HEK293T (cell line): Measurements from ENCODE around the gene TRIM10.

Source experiments
- BHLHE40 ChIP-seq: fragments of 450-650 bp; IDR thresholded peaks from 2 replicates; pipeline ENCODE4 v1.6.1; 2016; ENCODE audit warnings: mild to moderate bottlenecking, moderate library complexity, borderline replicate concordance
- ELF4 ChIP-seq: fragments of 450-650 bp; IDR thresholded peaks from 2 replicates; pipeline ENCODE4 v1.6.1; 2017; ENCODE audit warnings: antibody characterized with exemption
- FOXK2 ChIP-seq: fragments of 450-650 bp; IDR thresholded peaks from 2 replicates; pipeline ENCODE4 v1.6.1; 2016; ENCODE audit warnings: mild to moderate bottlenecking
- FOXM1 ChIP-seq: fragments of 450-650 bp; IDR thresholded peaks from 2 replicates; pipeline ENCODE4 v1.6.1; 2017; ENCODE audit warnings: mild to moderate bottlenecking, borderline replicate concordance
- L3MBTL2 ChIP-seq: fragments of 450-650 bp; conservative IDR thresholded peaks from 2 replicates; pipeline ENCODE4 v1.6.1; 2016; ENCODE audit warnings: mild to moderate bottlenecking
- NFRKB ChIP-seq: fragments of 450-650 bp; IDR thresholded peaks from 2 replicates; pipeline ENCODE4 v1.6.1; 2016; ENCODE audit warnings: mild to moderate bottlenecking, moderate library complexity
- PKNOX1 ChIP-seq: fragments of 450-650 bp; IDR thresholded peaks from 2 replicates; pipeline ENCODE4 v1.6.1; 2016
- SP1 ChIP-seq: fragments of 450-650 bp; IDR thresholded peaks from 2 replicates; pipeline ENCODE4 v1.6.1; 2017
- SUZ12 ChIP-seq: fragments of 450-650 bp; IDR thresholded peaks from 2 replicates; pipeline ENCODE4 v1.6.1; 2016; ENCODE audit warnings: mild to moderate bottlenecking
- TARDBP ChIP-seq: fragments of 450-650 bp; IDR thresholded peaks from 2 replicates; pipeline ENCODE4 v1.6.1; 2016

GRCh38 chr6:30131947-30132497, 29.0 kb downstream of the TRIM10 start:
- no peak for TF ChIP-seq TARDBP
- TF ChIP-seq PKNOX1: no peak
- no peak for TF ChIP-seq FOXM1
- no peak for TF ChIP-seq ELF4
- TF ChIP-seq SUZ12: no peak
- TF ChIP-seq BHLHE40: no peak
- TF ChIP-seq FOXK2: no peak
- no peak for TF ChIP-seq NFRKB
- TF ChIP-seq L3MBTL2: no peak
- no peak for TF ChIP-seq SP1
